PC-3 (cell line): ENCODE results near the gene PTPRN2. TPM values are rescaled to one million over a fixed set of nuclear protein-coding genes. Genes with fewer than 3 reads are reported as not detected.
"Not testable (repeated sequence)": the region's sequence is repeated elsewhere in the genome, so short reads cannot be mapped to it uniquely, and the experiment has no call there.

ENCODE experiments used
- ATAC-seq: fragments of 200-7000 bp; cut with Tn5 transposase; 2 replicates; pipeline ENCODE4 v1.9.1; 2020; ENCODE audit warnings: mild to moderate bottlenecking, moderate library complexity
- BruUV-seq: library from RNA; stranded (reverse); fragments of 400-500 nt; replicated peaks from 2 replicates; lab custom pipeline; 2021; lab: Mats Ljungman, UMichigan
- CTCF ChIA-PET: fragments of 300-600 bp; sonication (Branson Sonifier 250); formaldehyde crosslinking; loops from one replicate; lab custom pipeline; 2022; ENCODE audit warnings: antibody characterized with exemption; lab: Charles Lee
- POLR2A ChIA-PET: fragments of 300-600 bp; sonication (Branson Sonifier 250); formaldehyde crosslinking; loops from one replicate; lab custom pipeline; 2022; ENCODE audit warnings: antibody characterized with exemption; ENCODE audit not compliant: unreplicated experiment; lab: Charles Lee
- DNase-seq: peaks from one replicate; pipeline ENCODE4 v3.0.0-alpha.2; 2015
- H2AFZ ChIP-seq: fragments of 300-600 bp; sonication (generic); 2 replicates; pipeline ENCODE4 v1.6.0; 2016; ENCODE audit warnings: antibody characterized with exemption, low read length
- H3F3A ChIP-seq: fragments of 300-600 bp; sonication (generic); one replicate; pipeline ENCODE4 v1.6.0; 2017; ENCODE audit warnings: antibody characterized with exemption, low read length, control low read depth, mild to moderate bottlenecking; ENCODE audit not compliant: unreplicated experiment
- H3K27ac ChIP-seq: fragments of 300-600 bp; sonication (generic); 2 replicates; pipeline ENCODE4 v1.5.1; 2016; ENCODE audit warnings: mild to moderate bottlenecking, low read length
- H3K27me3 ChIP-seq: fragments of 300-600 bp; sonication (generic); 2 replicates; pipeline ENCODE4 v1.6.1; 2016; ENCODE audit warnings: low read length, mixed read lengths
- H3K36me3 ChIP-seq: fragments of 300-600 bp; sonication (generic); 2 replicates; pipeline ENCODE4 v1.6.1; 2016; ENCODE audit warnings: low read depth, mixed run types, low read length, mixed read lengths
- H3K4me1 ChIP-seq: fragments of 300-600 bp; sonication (generic); 2 replicates; pipeline ENCODE4 v1.5.1; 2016; ENCODE audit warnings: low read length; ENCODE audit not compliant: insufficient read depth
- H3K4me2 ChIP-seq: fragments of 300-600 bp; sonication (generic); 2 replicates; pipeline ENCODE4 v1.6.0; 2016; ENCODE audit warnings: low read length
- H3K4me3 ChIP-seq: fragments of 300-600 bp; sonication (generic); 2 replicates; pipeline ENCODE4 v1.5.1; 2016; ENCODE audit warnings: mild to moderate bottlenecking, low read length, mixed read lengths
- H3K79me2 ChIP-seq: fragments of 300-600 bp; sonication (generic); 2 replicates; pipeline ENCODE4 v1.6.1; 2017; ENCODE audit warnings: low read length, mixed read lengths
- H3K9ac ChIP-seq: fragments of 300-600 bp; sonication (generic); 2 replicates; pipeline ENCODE4 v1.6.0; 2016; ENCODE audit warnings: mild to moderate bottlenecking, low read length
- H3K9me2 ChIP-seq: fragments of 300-600 bp; sonication (generic); replicated peaks from 2 replicates; pipeline ENCODE4 v1.6.1; 2016; ENCODE audit warnings: mixed run types, low read length, mixed read lengths
- H3K9me3 ChIP-seq: fragments of 300-600 bp; sonication (generic); 2 replicates; pipeline ENCODE4 v1.6.1; 2016; ENCODE audit warnings: low read length, mixed read lengths
- H4K20me1 ChIP-seq: fragments of 300-600 bp; sonication (generic); 2 replicates; pipeline ENCODE4 v1.6.1; 2016; ENCODE audit warnings: low read length, mixed read lengths
- EZH2 ChIP-seq: fragments of 300-600 bp; sonication (generic); IDR thresholded peaks from one replicate; pipeline ENCODE4 v1.6.1; 2017; ENCODE audit warnings: antibody characterized with exemption, mild to moderate bottlenecking, low read length; ENCODE audit not compliant: unreplicated experiment
- EZH2phosphoT487 ChIP-seq: fragments of 300-600 bp; sonication (generic); IDR thresholded peaks from 2 replicates; pipeline ENCODE4 v1.6.1; 2018; ENCODE audit warnings: mild to moderate bottlenecking, antibody characterized with exemption, low read length, borderline replicate concordance
- intact Hi-C: fragments of 100-400 bp; cut with micrococcal nuclease; formaldehyde crosslinking; loops from 2 replicates; pipeline ENCODE4 v1.9.0; 2023
- total RNA-seq: library from RNA; depleted of rRNA; stranded (reverse); fragments of >200 nt; gene quantifications from 2 replicates; pipeline ENCODE4 v1.2.3, GENCODE V29; 2014
- TF ChIP-seq, protein P1 (sequence below): fragments of 300-600 bp; sonication (generic); conservative IDR thresholded peaks from 2 replicates; pipeline ENCODE4 v1.5.1; 2017; ENCODE audit warnings: antibody characterized with exemption, low read depth, mild to moderate bottlenecking, low read length

PTPRN2 gene
- total RNA-seq, 1 experiment from 2014 or later = 3.2 TPM

- H3K9ac ChIP-seq = no peak overlapping the region
- no peak overlapping the region for H2AFZ ChIP-seq
- no peak overlapping the region for H3K27ac ChIP-seq
- H3K36me3 ChIP-seq = no peaks in the 10 kb centered on the region
- H3K79me2 ChIP-seq = no peaks in the 10 kb centered on the region
- H3K4me1 ChIP-seq = no peaks in the 10 kb centered on the region
- no peaks in the 10 kb centered on the region for H4K20me1 ChIP-seq
- ATAC-seq (no peak), DNase-seq (no peak)
- no peaks in the 10 kb centered on the region for H3K9me2 ChIP-seq
- no peak overlapping the region for H3K4me3 ChIP-seq
- TF ChIP-seq EZH2 (no peak), EZH2phosphoT487 (no peak)
- TF ChIP-seq, protein P1, sequence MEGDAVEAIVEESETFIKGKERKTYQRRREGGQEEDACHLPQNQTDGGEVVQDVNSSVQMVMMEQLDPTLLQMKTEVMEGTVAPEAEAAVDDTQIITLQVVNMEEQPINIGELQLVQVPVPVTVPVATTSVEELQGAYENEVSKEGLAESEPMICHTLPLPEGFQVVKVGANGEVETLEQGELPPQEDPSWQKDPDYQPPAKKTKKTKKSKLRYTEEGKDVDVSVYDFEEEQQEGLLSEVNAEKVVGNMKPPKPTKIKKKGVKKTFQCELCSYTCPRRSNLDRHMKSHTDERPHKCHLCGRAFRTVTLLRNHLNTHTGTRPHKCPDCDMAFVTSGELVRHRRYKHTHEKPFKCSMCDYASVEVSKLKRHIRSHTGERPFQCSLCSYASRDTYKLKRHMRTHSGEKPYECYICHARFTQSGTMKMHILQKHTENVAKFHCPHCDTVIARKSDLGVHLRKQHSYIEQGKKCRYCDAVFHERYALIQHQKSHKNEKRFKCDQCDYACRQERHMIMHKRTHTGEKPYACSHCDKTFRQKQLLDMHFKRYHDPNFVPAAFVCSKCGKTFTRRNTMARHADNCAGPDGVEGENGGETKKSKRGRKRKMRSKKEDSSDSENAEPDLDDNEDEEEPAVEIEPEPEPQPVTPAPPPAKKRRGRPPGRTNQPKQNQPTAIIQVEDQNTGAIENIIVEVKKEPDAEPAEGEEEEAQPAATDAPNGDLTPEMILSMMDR = no peak
- no peaks in the 10 kb centered on the region for H3F3A ChIP-seq
- ChIA-PET CTCF (no interaction called here), POLR2A (no interaction called here)
- H3K27me3 ChIP-seq = peaks cover 51% of the 10 kb centered on the region
- no peaks in the 10 kb centered on the region for H3K9me3 ChIP-seq
- no peak overlapping the region for H3K4me2 ChIP-seq
- no TSS peak for BruUV-seq
- intact Hi-C loops = no loop called here
These were observed 200.1 kb downstream of the PTPRN2 start for GRCh38 chr7:158387546-158387891.

GRCh38 chr7:158386866-158387545 lies 200.6 kb downstream of the PTPRN2 start:
- peaks cover 51% of the 10 kb centered on the region for H3K27me3 ChIP-seq
- H3K4me2 ChIP-seq = no peak overlapping the region
- DNase-seq = no peak
- ChIA-PET CTCF (no interaction called here), POLR2A (no interaction called here)
- no peaks in the 10 kb centered on the region for H3K9me3 ChIP-seq
- H2AFZ ChIP-seq = no peak overlapping the region
- no peaks in the 10 kb centered on the region for H4K20me1 ChIP-seq
- no peak for TF ChIP-seq EZH2
- no peak for TF ChIP-seq EZH2phosphoT487
- TF ChIP-seq, protein P1 = no peak
- H3K36me3 ChIP-seq = no peaks in the 10 kb centered on the region
- ATAC-seq = no peak
- H3K27ac ChIP-seq = no peak overlapping the region
- no peak overlapping the region for H3K9ac ChIP-seq
- H3K4me1 ChIP-seq = no peaks in the 10 kb centered on the region
- H3K9me2 ChIP-seq = no peaks in the 10 kb centered on the region
- no peaks in the 10 kb centered on the region for H3F3A ChIP-seq
- no peak overlapping the region for H3K4me3 ChIP-seq
- no peaks in the 10 kb centered on the region for H3K79me2 ChIP-seq
- intact Hi-C loops = no loop called here
- no TSS peak for BruUV-seq

DNA sequence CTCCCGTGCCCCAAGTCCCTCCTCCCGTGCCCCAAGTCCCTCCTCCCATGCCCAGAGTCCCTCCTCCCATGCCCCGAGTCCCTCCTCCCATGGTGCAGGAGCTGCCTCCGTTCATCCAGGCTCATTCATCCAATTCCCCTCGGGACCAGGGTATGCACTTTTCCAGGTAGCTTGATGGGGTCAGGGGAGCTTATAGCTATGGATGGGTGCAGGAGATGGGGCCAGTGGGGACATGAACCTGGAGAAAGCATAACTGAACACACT lies 201.3 kb downstream of the PTPRN2 start:
- Histone ChIP-seq H3K27ac (no peak overlapping the region), H4K20me1 (no peaks in the 10 kb centered on the region), H2AFZ (no peak overlapping the region), H3K27me3 (peaks cover 51% of the 10 kb centered on the region), H3F3A (no peaks in the 10 kb centered on the region), H3K4me1 (no peaks in the 10 kb centered on the region), H3K9me2 (no peaks in the 10 kb centered on the region), H3K9me3 (no peaks in the 10 kb centered on the region), H3K4me3 (no peak overlapping the region), H3K36me3 (no peaks in the 10 kb centered on the region), H3K79me2 (no peaks in the 10 kb centered on the region), H3K9ac (no peak overlapping the region), H3K4me2 (no peak overlapping the region)
- TF ChIP-seq EZH2 (no peak), EZH2phosphoT487 (no peak)
- TF ChIP-seq, protein P1 = no peak
- DNase-seq = no peak
- no peak for ATAC-seq
- ChIA-PET POLR2A (no interaction called here), CTCF (no interaction called here)
- intact Hi-C loops = no loop called here
- no TSS peak for BruUV-seq

- peaks cover 51% of the 10 kb centered on the region for H3K27me3 ChIP-seq
- H4K20me1 ChIP-seq, H3F3A ChIP-seq, H3K36me3 ChIP-seq, H3K9me3 ChIP-seq, H3K4me3 ChIP-seq, H3K4me1 ChIP-seq, H3K79me2 ChIP-seq, POLR2A ChIA-PET, ATAC-seq, BruUV-seq, DNase-seq, CTCF ChIA-PET, H3K4me2 ChIP-seq, H3K9ac ChIP-seq, intact Hi-C loops, H2AFZ ChIP-seq, H3K9me2 ChIP-seq, H3K27ac ChIP-seq: not testable (repeated sequence)
These were observed 201.9 kb downstream of the PTPRN2 start for GRCh38 chr7:158385496-158386354.
